GM18867 (cell line): ENCODE results near the gene IFT22.
"Not testable (repeated sequence)": the region's sequence is repeated elsewhere in the genome, so short reads cannot be mapped to it uniquely, and the experiment has no call there.

Source experiments
- ATAC-seq: cut with Tn5 transposase; IDR thresholded peaks from one replicate; pipeline ENCODE4 v1.9.1; 2021; ENCODE audit warnings: mild to moderate bottlenecking, moderate library complexity; ENCODE audit not compliant: unreplicated experiment

The IFT22 gene

GRCh38 chr7:101319401-101319800, 2.2 kb downstream of the IFT22 start:
- no peak for ATAC-seq

DNA sequence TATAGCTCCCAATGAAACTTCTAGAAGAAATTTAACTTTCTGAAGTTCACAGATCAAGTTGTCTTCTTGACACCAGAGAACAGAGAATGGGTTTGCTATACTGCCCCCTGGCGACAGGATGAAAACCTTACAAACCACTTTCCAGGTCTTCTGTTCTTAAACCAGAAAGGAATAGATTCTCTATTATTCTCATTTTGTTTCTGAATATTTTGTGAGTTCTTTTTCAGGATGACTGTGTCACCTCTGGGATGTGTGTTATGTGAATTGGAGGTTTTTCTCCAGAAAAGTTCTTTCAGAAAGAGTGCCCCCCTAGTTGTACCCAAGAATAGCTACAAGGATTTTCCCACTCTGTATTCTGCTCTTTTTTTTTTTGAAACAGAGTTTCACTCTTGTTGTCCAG, 6.3 kb downstream of the IFT22 start:
- ATAC-seq: no peak

GRCh38 chr7:101308245-101309085, 13.1 kb downstream of the IFT22 start:
- ATAC-seq: no peak

DNA sequence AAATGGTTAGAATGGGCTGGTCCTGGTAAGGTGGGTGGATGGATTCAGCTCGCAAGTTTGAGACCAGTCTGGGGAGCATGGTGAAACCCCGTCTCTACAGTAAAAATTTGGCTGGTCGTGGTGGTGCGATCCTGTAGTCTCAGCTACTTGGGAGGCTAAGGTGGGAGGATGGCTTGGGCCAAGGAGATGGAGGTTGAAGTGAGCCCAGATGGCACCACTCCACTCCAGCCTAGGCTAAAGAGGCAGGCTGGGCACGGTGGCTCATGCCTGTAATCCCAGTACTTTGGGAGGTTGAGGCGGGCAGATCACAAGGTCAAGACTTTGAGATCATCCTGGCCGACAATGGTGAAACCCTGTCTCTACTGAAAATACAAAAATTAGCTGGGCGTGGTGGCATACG, 15.3 kb downstream of the IFT22 start:
- no peak for ATAC-seq

GRCh38 chr7:101303102-101303701, 18.4 kb downstream of the IFT22 start:
- no peak for ATAC-seq

DNA sequence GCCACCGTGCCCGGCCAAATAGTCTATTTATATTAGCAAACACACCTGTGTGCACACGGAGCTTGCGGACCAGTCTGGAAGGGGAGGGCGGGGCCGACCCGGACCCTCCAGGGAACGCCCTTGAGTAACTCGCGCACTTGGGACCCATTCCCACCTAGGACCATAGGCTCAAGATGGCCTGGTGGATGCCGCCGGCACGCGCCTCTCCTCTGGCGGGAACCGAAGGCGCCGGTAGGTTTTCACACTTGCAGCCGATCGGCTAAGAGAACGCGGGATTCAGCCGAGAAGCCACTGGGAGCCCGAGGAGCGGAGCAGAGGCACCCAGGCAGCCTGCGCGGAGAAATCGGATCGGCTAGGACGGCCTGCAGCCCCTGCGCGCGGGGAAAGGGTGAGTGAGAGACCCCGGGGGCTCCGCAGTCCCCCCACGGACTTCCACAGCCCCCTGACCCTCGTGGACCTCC, 18.9 kb downstream of the IFT22 start:
- ATAC-seq: no peak

GRCh38 chr7:101300465-101301376, 20.9 kb downstream of the IFT22 start:
- ATAC-seq: no peak

DNA sequence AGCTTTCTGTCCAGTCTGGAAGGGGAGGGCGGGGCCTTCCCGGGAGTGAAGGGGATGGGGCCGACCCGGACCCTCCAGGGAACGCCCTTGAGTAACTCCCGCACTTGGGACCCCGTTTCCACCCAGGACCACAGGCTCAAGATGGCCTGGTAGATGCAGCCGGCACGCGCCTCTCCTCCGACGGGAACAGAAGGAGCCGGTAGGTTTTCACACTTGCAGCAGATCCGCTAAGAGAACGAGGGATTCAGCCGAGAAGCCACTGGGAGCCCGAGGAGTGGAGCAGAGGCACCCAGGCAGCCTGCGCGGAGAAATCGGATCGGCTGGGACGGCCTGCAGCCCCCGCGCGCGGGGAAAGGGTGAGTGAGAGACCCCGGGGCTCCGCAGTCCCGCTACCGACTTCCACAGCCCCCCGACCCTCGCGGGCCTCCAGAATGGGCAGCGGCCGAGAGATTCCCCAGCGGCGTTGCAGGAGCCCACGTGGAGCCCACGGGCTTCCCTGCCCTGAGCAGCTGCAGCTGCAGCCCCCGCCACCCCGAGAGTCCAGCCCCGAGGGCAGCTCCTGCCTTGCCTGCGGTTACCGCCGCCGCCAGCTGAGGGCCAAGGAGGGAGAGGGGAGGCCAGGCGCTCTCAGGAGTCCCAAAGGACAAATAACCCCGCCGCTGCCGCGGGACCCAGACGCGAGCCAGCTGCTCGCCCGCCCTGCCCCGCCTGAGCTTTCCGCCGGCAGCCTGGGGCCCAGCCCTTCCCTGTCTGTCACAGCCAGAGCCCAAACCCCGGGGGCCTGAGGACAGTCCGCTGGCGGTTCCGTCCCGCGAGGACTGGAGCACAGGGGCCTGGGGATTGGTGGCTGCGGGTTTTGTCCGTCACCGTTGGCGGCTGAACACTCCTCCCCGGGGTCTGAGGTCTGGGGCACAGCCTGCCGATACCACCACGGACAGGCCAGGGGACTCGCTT, 21.8 kb downstream of the IFT22 start:
- no peak for ATAC-seq

GRCh38 chr7:101294832-101295121, 26.8 kb downstream of the IFT22 start:
- no peak for ATAC-seq

DNA sequence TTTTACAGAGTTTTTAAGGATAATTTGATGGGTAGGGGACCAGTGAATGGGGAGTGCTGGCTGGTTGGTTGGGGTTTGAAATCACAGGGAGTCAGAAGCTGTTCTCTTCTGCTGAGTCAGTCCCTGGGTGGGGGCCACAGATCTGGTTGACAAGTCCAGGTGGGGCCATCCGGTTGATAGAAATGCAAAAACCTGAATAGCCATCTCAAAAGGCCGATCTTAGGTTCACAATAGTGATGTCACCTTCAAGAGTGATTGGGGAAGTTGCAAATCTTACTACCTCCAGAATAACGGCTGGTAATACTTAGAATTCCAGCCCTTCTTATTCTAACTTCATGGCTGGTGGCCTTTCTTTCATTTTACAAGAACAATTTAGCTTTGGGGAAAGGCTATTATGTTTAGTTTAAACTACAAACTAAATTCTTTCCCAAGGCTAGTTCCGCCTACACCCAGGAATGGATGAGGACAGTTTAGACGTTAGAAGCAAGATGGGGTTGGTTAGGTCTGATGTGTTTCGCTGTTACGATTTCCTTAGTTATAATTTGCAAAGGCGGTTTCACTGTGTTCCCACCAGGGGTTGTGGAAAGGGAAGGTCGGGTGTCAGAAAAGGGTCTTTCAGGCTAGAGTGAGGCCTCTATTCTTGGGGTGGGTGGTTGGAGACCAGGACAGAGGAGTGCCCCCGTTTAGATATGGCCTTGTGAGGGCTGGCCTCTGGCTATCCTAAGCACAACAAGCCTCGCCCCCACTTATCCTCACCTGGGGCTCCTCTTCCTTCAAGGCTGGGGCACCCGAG, 27.4 kb downstream of the IFT22 start:
- no peak for ATAC-seq

DNA sequence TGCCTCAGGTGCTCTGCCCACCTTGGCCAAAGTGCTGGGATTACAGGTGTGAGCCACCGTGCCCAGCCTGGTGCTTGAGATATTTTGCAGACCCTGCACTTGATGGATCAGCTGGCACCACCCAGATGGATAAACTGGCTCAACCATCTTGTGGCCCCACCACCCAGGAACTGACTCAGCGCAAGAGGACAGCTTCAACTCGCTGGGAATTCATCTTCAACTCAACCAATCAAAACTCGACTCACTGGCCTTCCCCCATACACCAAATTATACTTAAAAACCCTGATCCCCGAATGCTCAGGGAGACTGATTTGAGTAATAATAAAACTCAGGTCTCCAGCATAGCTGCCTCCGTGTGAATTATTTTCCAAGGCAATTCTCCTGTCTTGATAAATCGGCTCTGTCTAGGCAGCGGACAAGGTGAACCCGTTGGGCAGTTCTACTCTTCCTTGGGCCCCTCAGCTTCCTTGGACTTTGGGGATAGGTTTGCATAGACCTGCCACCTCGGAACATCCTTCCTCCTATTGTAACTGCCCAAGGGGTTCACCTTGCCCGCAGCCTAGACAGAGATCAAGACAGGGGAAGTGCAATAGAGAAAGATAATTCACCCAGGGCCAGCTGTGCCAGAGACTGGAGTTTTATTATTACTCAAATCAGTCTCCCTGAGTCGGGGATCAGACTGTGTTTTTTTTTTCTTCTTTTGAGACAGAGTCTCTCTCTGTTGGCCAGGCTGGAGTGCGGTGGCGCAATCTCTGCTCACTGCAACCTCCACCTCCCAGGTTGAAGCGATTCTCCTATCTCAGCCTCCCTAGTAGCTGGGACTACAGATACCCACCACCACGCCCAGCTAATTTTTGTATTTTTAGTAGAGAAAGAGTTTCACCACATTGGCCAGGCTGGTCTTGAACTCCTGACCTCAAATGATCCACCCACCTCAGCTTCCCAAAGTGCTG, 28.3 kb downstream of the IFT22 start:
- ATAC-seq: not testable (repeated sequence)

GRCh38 chr7:101292566-101292965, 29.0 kb downstream of the IFT22 start:
- ATAC-seq: not testable (repeated sequence)

DNA sequence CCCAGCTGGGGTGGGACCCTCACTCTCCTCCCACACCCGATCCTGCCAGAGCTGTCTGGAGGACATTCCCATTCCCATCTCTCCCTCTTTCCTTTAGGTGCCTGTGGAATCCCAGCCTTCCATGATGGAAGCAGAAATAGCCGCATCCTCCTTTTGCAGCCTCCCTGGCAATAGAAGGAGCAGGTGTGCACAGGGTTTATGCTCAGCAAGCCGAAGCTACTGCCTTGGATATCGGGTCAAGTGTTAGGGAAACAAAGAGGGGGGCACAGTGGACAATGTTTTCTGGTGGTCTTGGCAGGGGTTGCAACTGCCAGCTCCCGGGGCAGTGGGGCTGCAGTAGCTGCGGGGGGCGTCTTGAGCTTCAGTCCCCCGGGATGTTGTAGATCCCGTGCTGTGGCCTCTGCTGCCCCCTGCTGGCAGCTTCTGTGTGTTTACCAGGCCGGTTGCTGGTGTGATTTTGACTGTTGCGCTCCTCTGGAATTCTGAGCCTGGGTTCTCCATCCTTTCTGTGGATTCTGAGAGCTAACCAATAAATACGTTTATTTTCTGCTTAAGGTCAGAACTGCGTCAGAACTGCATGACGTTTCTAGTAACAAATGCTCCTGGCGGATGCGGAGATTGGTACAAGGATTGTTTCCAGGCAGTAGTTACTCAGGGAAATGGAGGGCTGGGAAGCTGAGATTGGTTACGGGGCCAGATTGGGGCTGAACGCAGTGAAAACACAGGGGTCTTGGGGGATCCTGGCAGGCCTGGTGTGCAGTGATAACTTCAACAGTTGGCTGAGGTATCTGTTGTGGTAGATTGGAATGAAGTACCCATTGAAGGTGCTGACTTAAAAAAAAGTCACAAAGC, 31.2 kb downstream of the IFT22 start:
- ATAC-seq: peak; percentile 35

GRCh38 chr7:101289687-101290086, 31.9 kb downstream of the IFT22 start:
- peak; percentile 92 for ATAC-seq

GRCh38 chr7:101288439-101288838, 33.2 kb downstream of the IFT22 start:
- ATAC-seq: no peak

DNA sequence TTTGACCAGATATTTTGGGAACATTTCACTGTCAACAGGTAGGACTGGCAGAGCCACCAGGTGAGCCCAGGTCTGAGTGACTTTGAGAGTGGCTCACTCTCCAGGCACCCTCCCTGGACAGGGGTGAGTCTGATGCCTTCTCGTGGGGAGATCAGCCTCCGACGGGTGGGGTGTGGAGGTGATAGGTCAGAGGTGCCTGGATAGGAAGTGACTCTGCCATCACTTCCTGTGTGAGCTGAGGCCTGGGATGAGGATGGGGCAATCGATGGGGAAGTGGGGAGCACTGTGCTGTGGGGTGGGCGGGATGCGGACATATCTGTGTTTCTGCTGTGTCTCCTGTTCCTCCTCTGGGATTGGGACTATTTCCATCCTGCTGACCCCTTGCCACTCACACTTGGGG, 34.6 kb downstream of the IFT22 start:
- ATAC-seq: no peak

GRCh38 chr7:101285880-101286279, 35.7 kb downstream of the IFT22 start:
- not testable (repeated sequence) for ATAC-seq

DNA sequence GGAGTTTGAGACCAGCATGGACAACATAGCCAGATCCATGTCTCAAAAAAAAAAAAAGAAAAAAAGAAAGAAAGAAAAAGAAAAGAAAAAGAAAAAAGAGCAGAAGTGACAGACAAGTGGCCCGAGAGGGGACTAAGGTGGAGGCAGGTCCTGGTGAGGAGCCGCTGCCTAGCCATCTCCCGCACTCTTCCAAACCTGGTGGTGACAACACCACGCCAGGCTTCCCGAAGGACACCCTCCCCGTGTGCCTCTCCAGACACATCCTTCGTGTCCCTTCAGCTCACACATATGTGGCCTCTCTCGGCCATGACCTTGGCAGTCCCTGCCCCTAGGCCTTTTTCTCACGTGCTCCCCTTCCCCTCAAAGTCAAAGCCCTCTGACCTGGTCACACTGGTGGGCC, 36.4 kb downstream of the IFT22 start:
- no peak for ATAC-seq
